Skeletal muscle tissue (tissue), 4 donors: ENCODE data around the gene PTPN14. TPM values are rescaled to one million over a fixed set of nuclear protein-coding genes. Genes with fewer than 3 reads are reported as not detected.

Experiments
- H3K27ac ChIP-seq: one replicate; pipeline ENCODE4 v1.7.0; 2013; ENCODE audit warnings: mild to moderate bottlenecking, low read depth, low read length, inconsistent platforms
- H3K27me3 ChIP-seq, 3 donors: one replicate each; pipeline ENCODE4 v1.7.0; 2013; ENCODE audit warnings: low read length in 3 of 3; ENCODE audit not compliant: control insufficient read depth in 3 of 3, insufficient read depth in 3 of 3
- H3K36me3 ChIP-seq, 3 donors: one replicate each; pipeline ENCODE4 v1.7.0; 2013; ENCODE audit warnings: low read length in 3 of 3; ENCODE audit not compliant: control insufficient read depth in 3 of 3, insufficient read depth in 3 of 3
- H3K4me1 ChIP-seq, 3 donors: one replicate each; pipeline ENCODE4 v1.7.0; 2013; ENCODE audit warnings: low read length in 3 of 3, mild to moderate bottlenecking in 3 of 3; ENCODE audit not compliant: control insufficient read depth in 3 of 3, insufficient read depth in 3 of 3
- H3K4me3 ChIP-seq, 3 donors: one replicate each; pipeline ENCODE4 v1.7.0; 2013; ENCODE audit warnings: low read length in 3 of 3
- H3K9ac ChIP-seq, 3 donors: one replicate each; pipeline ENCODE4 v1.7.0; 2013; ENCODE audit warnings: low read length in 3 of 3, mild to moderate bottlenecking in 3 of 3, moderate library complexity in 2 of 3, low read depth in 1 of 3
- H3K9me3 ChIP-seq, 3 donors: one replicate each; pipeline ENCODE4 v1.7.0; 2013; ENCODE audit warnings: low read length in 3 of 3; ENCODE audit not compliant: control insufficient read depth in 3 of 3
- total RNA-seq: library from RNA; depleted of rRNA; stranded (reverse); fragments of >200 nt; gene quantifications from one replicate; pipeline ENCODE4 v1.2.3, GENCODE V29; 2014
- donor health status: Osteomylitis.

Gene PTPN14
- total RNA-seq, 1 donor from 2014 or later, result 19.8 TPM

- H3K36me3 ChIP-seq, result peaks cover 15 to 36% (median 25%) of the 10 kb centered on the region in 3 donors
- no peak overlapping the region for H3K4me3 ChIP-seq
- no peak overlapping the region for H3K9ac ChIP-seq
- H3K27ac ChIP-seq, result no peak overlapping the region
- peaks cover 21 to 38% (median 34%) of the 10 kb centered on the region in 3 donors for H3K4me1 ChIP-seq
- H3K27me3 ChIP-seq, result no peaks in the 10 kb centered on the region
- H3K9me3 ChIP-seq, result no peaks in the 10 kb centered on the region
Measured at GRCh38 chr1:214360116-214360515, 191.3 kb downstream of the PTPN14 start.

- H3K36me3 ChIP-seq, result peaks cover 12 to 28% (median 25%) of the 10 kb centered on the region in 3 donors
- H3K27ac ChIP-seq, result no peak overlapping the region
- no peak overlapping the region for H3K9ac ChIP-seq
- H3K4me1 ChIP-seq, result peaks cover 2 to 9% (median 8%) of the 10 kb centered on the region in 3 donors
- H3K4me3 ChIP-seq, result no peak overlapping the region
- H3K27me3 ChIP-seq, result no peaks in the 10 kb centered on the region
- H3K9me3 ChIP-seq, result no peaks in the 10 kb centered on the region
Measured at GRCh38 chr1:214354440-214355148, 196.8 kb downstream of the PTPN14 start.

- no peaks in the 10 kb centered on the region for H3K27me3 ChIP-seq
- peaks cover 13 to 29% (median 23%) of the 10 kb centered on the region in 3 donors for H3K36me3 ChIP-seq
- H3K4me1 ChIP-seq, result peaks cover 2 to 9% (median 8%) of the 10 kb centered on the region in 3 donors
- H3K9ac ChIP-seq, result no peak overlapping the region
- no peak overlapping the region for H3K27ac ChIP-seq
- no peaks in the 10 kb centered on the region for H3K9me3 ChIP-seq
- H3K4me3 ChIP-seq, result no peak overlapping the region
Measured at GRCh38 chr1:214352838-214353237, 198.6 kb downstream of the PTPN14 start.

- no peak overlapping the region for H3K27ac ChIP-seq
- no peaks in the 10 kb centered on the region for H3K9me3 ChIP-seq
- H3K4me1 ChIP-seq, result peaks cover 2 to 9% (median 8%) of the 10 kb centered on the region in 3 donors
- no peaks in the 10 kb centered on the region for H3K27me3 ChIP-seq
- no peak overlapping the region for H3K9ac ChIP-seq
- peaks cover 8 to 18% (median 14%) of the 10 kb centered on the region in 3 donors for H3K36me3 ChIP-seq
- no peak overlapping the region for H3K4me3 ChIP-seq
Measured at GRCh38 chr1:214351551-214352277, 199.7 kb downstream of the PTPN14 start.

GRCh38 chr1:214349781-214350180 is 201.6 kb downstream of the PTPN14 start:
- H3K36me3 ChIP-seq, result peaks cover 4 to 10% (median 9%) of the 10 kb centered on the region in 3 donors
- no peak overlapping the region for H3K27ac ChIP-seq
- peaks cover 0 to 4% (median 0%) of the 10 kb centered on the region in 3 donors for H3K9me3 ChIP-seq
- H3K4me3 ChIP-seq, result no peak overlapping the region
- H3K9ac ChIP-seq, result no peak overlapping the region
- H3K4me1 ChIP-seq, result peaks cover 2 to 9% (median 8%) of the 10 kb centered on the region in 3 donors
- H3K27me3 ChIP-seq, result no peaks in the 10 kb centered on the region

- peaks cover 0 to 4% (median 0%) of the 10 kb centered on the region in 3 donors for H3K9me3 ChIP-seq
- no peak overlapping the region for H3K9ac ChIP-seq
- H3K36me3 ChIP-seq, result peaks cover 4 to 14% (median 7%) of the 10 kb centered on the region in 3 donors
- peaks cover 2 to 9% (median 8%) of the 10 kb centered on the region in 3 donors for H3K4me1 ChIP-seq
- H3K27me3 ChIP-seq, result no peaks in the 10 kb centered on the region
- H3K4me3 ChIP-seq, result no peak overlapping the region
- H3K27ac ChIP-seq, result no peak overlapping the region
Measured at GRCh38 chr1:214349008-214349407, 202.4 kb downstream of the PTPN14 start.

GRCh38 chr1:214344897-214345296 is 206.5 kb downstream of the PTPN14 start:
- Histone ChIP-seq H3K27me3 (no peaks in the 10 kb centered on the region), H3K4me3 (no peak overlapping the region), H3K4me1 (peaks cover 0 to 2% (median 0%) of the 10 kb centered on the region in 3 donors), H3K36me3 (peaks cover 4 to 14% (median 5%) of the 10 kb centered on the region in 3 donors), H3K9ac (no peak overlapping the region), H3K27ac (no peak overlapping the region), H3K9me3 (peaks cover 0 to 4% (median 0%) of the 10 kb centered on the region in 3 donors)

GRCh38 chr1:214342525-214342924 is 208.9 kb downstream of the PTPN14 start:
- H3K9ac ChIP-seq, result no peak overlapping the region
- no peaks in the 10 kb centered on the region for H3K27me3 ChIP-seq
- no peak overlapping the region for H3K27ac ChIP-seq
- H3K36me3 ChIP-seq, result peaks cover 0 to 9% (median 2%) of the 10 kb centered on the region in 3 donors
- H3K4me3 ChIP-seq, result no peak overlapping the region
- H3K4me1 ChIP-seq, result peaks cover 4 to 8% (median 5%) of the 10 kb centered on the region in 3 donors
- H3K9me3 ChIP-seq, result peaks cover 0 to 4% (median 0%) of the 10 kb centered on the region in 3 donors

- H3K4me1 ChIP-seq, result peaks cover 7 to 9% (median 7%) of the 10 kb centered on the region in 3 donors
- H3K9me3 ChIP-seq, result peaks cover 0 to 4% (median 0%) of the 10 kb centered on the region in 3 donors
- no peak overlapping the region for H3K4me3 ChIP-seq
- no peak overlapping the region for H3K27ac ChIP-seq
- no peak overlapping the region for H3K9ac ChIP-seq
- peaks cover 0 to 9% (median 2%) of the 10 kb centered on the region in 3 donors for H3K36me3 ChIP-seq
- H3K27me3 ChIP-seq, result no peaks in the 10 kb centered on the region
Measured at GRCh38 chr1:214341932-214342331, 209.5 kb downstream of the PTPN14 start.

- Histone ChIP-seq H3K4me1 (peaks cover 7 to 9% (median 7%) of the 10 kb centered on the region in 3 donors), H3K4me3 (no peak overlapping the region), H3K9ac (no peak overlapping the region), H3K27me3 (no peaks in the 10 kb centered on the region), H3K9me3 (peaks cover 0 to 4% (median 0%) of the 10 kb centered on the region in 3 donors), H3K36me3 (peaks cover 0 to 9% (median 2%) of the 10 kb centered on the region in 3 donors), H3K27ac (no peak overlapping the region)
Measured at GRCh38 chr1:214341459-214341858, 209.9 kb downstream of the PTPN14 start.
